Measurements from ENCODE around the gene RBFA. TPM values are rescaled to one million over a fixed set of nuclear protein-coding genes. Genes with fewer than 3 reads are reported as not detected.

RBFA gene, protein sequence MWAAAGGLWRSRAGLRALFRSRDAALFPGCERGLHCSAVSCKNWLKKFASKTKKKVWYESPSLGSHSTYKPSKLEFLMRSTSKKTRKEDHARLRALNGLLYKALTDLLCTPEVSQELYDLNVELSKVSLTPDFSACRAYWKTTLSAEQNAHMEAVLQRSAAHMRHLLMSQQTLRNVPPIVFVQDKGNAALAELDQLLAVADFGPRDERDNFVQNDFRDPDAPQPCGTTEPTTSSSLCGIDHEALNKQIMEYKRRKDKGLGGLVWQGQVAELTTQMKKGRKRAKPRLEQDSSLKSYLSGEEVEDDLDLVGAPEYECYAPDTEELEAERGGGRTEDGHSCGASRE
- total RNA-seq (10 to 100 TPM; 10.5 to 15.3 (median 11.2) TPM), polyA plus RNA-seq (10 to 100 TPM; 14.3 to 19.5 TPM)

DNA sequence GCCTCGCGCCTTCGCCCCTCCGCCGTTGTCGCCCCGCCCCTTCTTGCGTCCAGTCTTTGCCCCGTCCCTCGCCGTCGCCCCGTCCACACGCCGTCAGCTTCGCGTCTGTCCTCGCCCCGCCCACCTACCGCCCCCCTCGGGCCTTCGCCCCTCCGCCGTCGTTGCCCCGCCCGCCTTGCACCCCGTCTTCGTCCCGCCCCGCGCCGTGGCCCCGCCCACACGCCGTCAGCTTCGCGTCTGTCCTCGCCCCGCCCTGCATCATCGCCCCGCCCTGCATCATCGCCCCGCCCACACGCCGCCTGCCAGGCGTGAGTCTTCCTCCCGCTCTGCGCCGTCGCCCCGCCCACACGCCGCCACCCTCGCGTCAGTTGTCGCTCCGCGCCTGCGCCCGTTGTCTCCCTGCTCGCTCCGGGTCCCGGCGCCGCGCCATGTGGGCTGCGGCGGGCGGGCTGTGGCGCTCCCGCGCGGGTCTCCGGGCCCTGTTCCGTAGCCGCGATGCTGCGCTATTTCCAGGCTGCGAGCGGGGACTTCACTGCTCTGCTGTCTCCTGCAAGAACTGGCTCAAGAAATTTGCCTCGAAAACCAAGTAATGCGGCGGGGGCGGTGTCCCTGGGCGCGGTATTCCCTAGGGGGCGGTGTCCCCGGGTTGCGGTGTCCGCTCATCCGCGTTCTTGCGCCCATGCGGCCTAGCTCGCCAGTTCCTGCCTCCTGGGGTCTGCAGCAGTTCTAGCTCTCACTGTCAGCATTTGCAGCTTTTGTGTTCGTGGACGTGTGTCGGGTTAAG, at the start of gene RBFA:
RBFA (plus strand) TSS at position 367 of the 784 bp plus-strand sequence; CDS start at position 429, 62 bp downstream.
- intact Hi-C loops (cut with DNase I), result no loop called here
- peak within 1 kb of the TSS; percentile 45 to 89 (median 67) for H3K4me3 ChIP-seq
- 0 to 1% methylated on average over 72 to 99 of the region's 99 CpGs for whole genome bisulfite sequencing, 2 donors
- H3K9me3 ChIP-seq, result no peaks in the 10 kb centered on the region
- H3K27me3 ChIP-seq, result no peaks in the 10 kb centered on the region
- peaks cover 0 to 8% (median 0%) of the 10 kb centered on the region in 3 donors for H3K36me3 ChIP-seq
- FAIRE-seq (no peak), ATAC-seq (peak; percentile 87 to 92 (median 88)), DNase-seq (peak; percentile 100)
- peak within 1 kb of the TSS; percentile 69 to 85 (median 77) for H3K27ac ChIP-seq
- TF ChIP-seq, protein P1, sequence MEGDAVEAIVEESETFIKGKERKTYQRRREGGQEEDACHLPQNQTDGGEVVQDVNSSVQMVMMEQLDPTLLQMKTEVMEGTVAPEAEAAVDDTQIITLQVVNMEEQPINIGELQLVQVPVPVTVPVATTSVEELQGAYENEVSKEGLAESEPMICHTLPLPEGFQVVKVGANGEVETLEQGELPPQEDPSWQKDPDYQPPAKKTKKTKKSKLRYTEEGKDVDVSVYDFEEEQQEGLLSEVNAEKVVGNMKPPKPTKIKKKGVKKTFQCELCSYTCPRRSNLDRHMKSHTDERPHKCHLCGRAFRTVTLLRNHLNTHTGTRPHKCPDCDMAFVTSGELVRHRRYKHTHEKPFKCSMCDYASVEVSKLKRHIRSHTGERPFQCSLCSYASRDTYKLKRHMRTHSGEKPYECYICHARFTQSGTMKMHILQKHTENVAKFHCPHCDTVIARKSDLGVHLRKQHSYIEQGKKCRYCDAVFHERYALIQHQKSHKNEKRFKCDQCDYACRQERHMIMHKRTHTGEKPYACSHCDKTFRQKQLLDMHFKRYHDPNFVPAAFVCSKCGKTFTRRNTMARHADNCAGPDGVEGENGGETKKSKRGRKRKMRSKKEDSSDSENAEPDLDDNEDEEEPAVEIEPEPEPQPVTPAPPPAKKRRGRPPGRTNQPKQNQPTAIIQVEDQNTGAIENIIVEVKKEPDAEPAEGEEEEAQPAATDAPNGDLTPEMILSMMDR (IDR thresholded peaks at IDR 0.05), result peak in 3 of 4 donors; percentile 22 to 30 (median 24)
- H3K4me1 ChIP-seq, result peaks cover 0 to 8% (median 4%) of the 10 kb centered on the region in 3 donors

DNA sequence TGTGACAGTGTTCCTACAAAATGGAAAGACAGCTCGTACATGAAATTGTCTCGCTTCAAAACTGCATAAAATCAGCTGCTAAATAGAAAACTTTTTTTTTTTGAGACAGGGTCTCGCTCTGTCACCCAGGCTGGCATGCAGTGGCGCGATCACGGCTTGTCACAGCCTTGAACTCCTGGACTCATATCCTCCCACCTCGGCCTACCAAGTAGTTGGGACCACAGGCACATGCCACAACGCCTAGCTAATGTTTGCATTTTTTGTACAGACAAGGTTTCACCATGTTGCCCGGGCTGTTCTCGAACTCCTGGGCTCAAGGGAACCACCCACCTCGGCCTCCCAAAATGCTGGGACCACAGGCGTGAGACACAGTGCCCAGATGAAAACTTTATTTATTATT, 49.1 kb upstream of the RBFA start:
- Histone ChIP-seq H3K4me3 (no peak overlapping the region), H3K36me3 (no peaks in the 10 kb centered on the region), H3K27me3 (no peaks in the 10 kb centered on the region), H3K4me1 (peaks cover 0 to 23% (median 11%) of the 10 kb centered on the region in 3 donors), H3K9me3 (no peaks in the 10 kb centered on the region), H3K27ac (no peak overlapping the region)
- FAIRE-seq, result no peak
- intact Hi-C loops (cut with DNase I), result no loop called here
- ATAC-seq, result no peak
- 79 to 83% methylated on average over 12 of the region's 12 CpGs for WGBS, 2 donors
- TF ChIP-seq, protein P1 (IDR thresholded peaks at IDR 0.05), result no peak
- DNase-seq, result no peak

DNA sequence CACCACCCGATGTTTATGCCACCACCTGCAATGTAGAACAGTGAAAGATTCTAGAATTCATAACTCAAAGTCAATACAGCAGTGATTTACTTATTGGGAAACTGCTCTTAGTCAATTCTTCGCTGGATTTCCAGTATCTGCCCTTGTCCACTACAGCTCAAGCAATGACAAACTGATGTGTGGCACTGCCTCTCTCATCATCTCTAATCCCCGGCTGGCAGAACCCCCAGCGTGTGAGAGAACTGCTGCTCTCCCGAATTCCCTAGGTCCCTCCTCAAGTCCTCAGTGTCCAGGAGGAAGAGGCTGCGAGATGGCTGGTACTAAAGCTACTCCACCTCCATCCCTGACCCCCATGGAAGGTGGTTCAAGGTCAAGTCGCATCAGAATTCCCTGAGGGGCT, 47.5 kb upstream of the RBFA start:
- DNase-seq (no peak), FAIRE-seq (no peak), ATAC-seq (no peak)
- 22 to 28% methylated on average over 7 of the region's 7 CpGs for WGBS, 2 donors
- Histone ChIP-seq H3K27ac (no peak overlapping the region), H3K36me3 (no peaks in the 10 kb centered on the region), H3K4me3 (peak overlapping the region in 3 of 4 donors; percentile 84 to 92 (median 85)), H3K4me1 (peaks cover 0 to 23% (median 11%) of the 10 kb centered on the region in 3 donors), H3K27me3 (no peaks in the 10 kb centered on the region), H3K9me3 (no peaks in the 10 kb centered on the region)
- intact Hi-C loops (cut with DNase I), result no loop called here
- TF ChIP-seq, protein P1 (IDR thresholded peaks at IDR 0.05), result no peak

DNA sequence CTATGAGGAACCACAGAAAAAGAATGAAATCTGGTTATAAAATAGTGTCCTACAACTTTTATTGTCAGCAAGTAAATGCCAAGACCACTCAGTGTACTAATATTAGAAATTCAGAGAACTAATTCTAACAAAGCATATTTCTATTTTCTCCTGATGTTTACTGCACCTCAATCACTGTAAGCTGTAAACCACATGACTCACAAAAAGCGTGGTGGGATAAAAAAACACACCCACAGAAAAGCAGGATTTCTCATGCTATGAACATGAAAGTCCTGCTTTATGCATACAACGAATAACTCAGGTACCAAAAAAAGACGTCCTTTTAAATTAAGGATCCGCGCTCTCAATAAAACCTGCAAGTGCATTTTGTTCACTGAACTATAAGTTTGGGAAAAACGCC, 46.7 kb upstream of the RBFA start:
- H3K9me3 ChIP-seq, result no peaks in the 10 kb centered on the region
- TF ChIP-seq, protein P1 (IDR thresholded peaks at IDR 0.05), result no peak
- no peaks in the 10 kb centered on the region for H3K36me3 ChIP-seq
- peak overlapping the region; percentile 84 to 96 (median 88) for H3K4me3 ChIP-seq
- ATAC-seq (no peak), DNase-seq (no peak), FAIRE-seq (no peak)
- H3K27me3 ChIP-seq, result no peaks in the 10 kb centered on the region
- H3K27ac ChIP-seq, result peak overlapping the region in 2 of 4 donors; percentile 97 to 98
- peaks cover 0 to 23% (median 11%) of the 10 kb centered on the region in 3 donors for H3K4me1 ChIP-seq
- 0% methylated on average over 6 of the region's 6 CpGs for WGBS, 2 donors
- intact Hi-C loops (cut with DNase I), result no loop called here
